Measurements from ENCODE around the gene KCNK3.

Gene KCNK3

GRCh38 chr2:26767894-26768487 is 75.5 kb downstream of the KCNK3 start:
- no peak for TF ChIP-seq CTCF (IDR thresholded peaks at IDR 0.05; ENCODE audit: low read length, missing control alignments)
- no peak overlapping the region for H3K4me3 ChIP-seq (replicated peaks; ENCODE audit: low read depth, low read length)
- no peak for DNase-seq (ENCODE audit: low read depth)

- no peak for DNase-seq (ENCODE audit: low read depth)
- H3K4me3 ChIP-seq (replicated peaks; ENCODE audit: low read depth, low read length) = no peak overlapping the region
- TF ChIP-seq CTCF (IDR thresholded peaks at IDR 0.05; ENCODE audit: low read length, missing control alignments) = no peak
Observed at GRCh38 chr2:26768759-26769088, 76.2 kb downstream of the KCNK3 start.

- no peak overlapping the region for H3K4me3 ChIP-seq (replicated peaks; ENCODE audit: low read depth, low read length)
- TF ChIP-seq CTCF (IDR thresholded peaks at IDR 0.05; ENCODE audit: low read length, missing control alignments) = no peak
- DNase-seq (ENCODE audit: low read depth) = peak; percentile 58
Observed at GRCh38 chr2:26769089-26769761, 76.7 kb downstream of the KCNK3 start.

GRCh38 chr2:26770986-26771586 is 78.6 kb downstream of the KCNK3 start:
- peak; percentile 90 for DNase-seq (ENCODE audit: low read depth)

GRCh38 chr2:26772064-26773001 is 79.8 kb downstream of the KCNK3 start:
- H3K4me3 ChIP-seq (replicated peaks; ENCODE audit: low read depth, low read length) = no peak overlapping the region
- no peak for TF ChIP-seq CTCF (IDR thresholded peaks at IDR 0.05; ENCODE audit: low read length, missing control alignments)
- DNase-seq (ENCODE audit: low read depth) = peak; percentile 78

More at GRCh38 chr2:26770986-26771586, 78.6 kb downstream of the KCNK3 start:
- peak; percentile 44 for TF ChIP-seq CTCF (IDR thresholded peaks at IDR 0.05; ENCODE audit: low read length, missing control alignments)
- no peak overlapping the region for H3K4me3 ChIP-seq (replicated peaks; ENCODE audit: low read depth, low read length)

GRCh38 chr2:26776195-26776800 is 83.8 kb downstream of the KCNK3 start:
- no peak for DNase-seq (ENCODE audit: low read depth)
- TF ChIP-seq CTCF (IDR thresholded peaks at IDR 0.05; ENCODE audit: low read length, missing control alignments) = no peak
- H3K4me3 ChIP-seq (replicated peaks; ENCODE audit: low read depth, low read length) = no peak overlapping the region
